Measurements from ENCODE around the gene KLLN.

The KLLN gene

DNA sequence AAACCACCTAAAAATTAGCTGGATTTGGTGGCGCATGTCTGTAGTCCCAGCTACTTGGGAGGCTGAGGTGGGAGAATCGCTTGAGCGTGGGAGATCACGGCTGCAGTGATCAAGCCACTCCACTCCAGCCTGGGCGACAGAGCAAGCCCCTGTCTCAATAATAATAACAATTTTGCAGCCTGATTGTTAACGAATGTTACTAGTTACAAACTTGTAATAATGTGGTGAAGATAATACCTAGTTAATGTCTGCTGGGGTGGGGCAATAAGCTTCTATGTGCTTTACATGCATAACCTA lies 44.1 kb downstream of the KLLN start:
- H3K27me3 ChIP-seq (ENCODE audit: insufficient read depth, low read length): no peaks in the 10 kb centered on the region
- no peaks in the 10 kb centered on the region for H3K36me3 ChIP-seq (ENCODE audit: insufficient read depth, low read length)
- H2AFZ ChIP-seq (ENCODE audit: low read depth, low read length): no peak overlapping the region
- H3K9me3 ChIP-seq (ENCODE audit: low read length): no peaks in the 10 kb centered on the region
- H3K4me3 ChIP-seq (ENCODE audit: low read length): no peak overlapping the region
- peaks cover 13% of the 10 kb centered on the region for H3K4me1 ChIP-seq (ENCODE audit: insufficient read depth, low read length)

DNA sequence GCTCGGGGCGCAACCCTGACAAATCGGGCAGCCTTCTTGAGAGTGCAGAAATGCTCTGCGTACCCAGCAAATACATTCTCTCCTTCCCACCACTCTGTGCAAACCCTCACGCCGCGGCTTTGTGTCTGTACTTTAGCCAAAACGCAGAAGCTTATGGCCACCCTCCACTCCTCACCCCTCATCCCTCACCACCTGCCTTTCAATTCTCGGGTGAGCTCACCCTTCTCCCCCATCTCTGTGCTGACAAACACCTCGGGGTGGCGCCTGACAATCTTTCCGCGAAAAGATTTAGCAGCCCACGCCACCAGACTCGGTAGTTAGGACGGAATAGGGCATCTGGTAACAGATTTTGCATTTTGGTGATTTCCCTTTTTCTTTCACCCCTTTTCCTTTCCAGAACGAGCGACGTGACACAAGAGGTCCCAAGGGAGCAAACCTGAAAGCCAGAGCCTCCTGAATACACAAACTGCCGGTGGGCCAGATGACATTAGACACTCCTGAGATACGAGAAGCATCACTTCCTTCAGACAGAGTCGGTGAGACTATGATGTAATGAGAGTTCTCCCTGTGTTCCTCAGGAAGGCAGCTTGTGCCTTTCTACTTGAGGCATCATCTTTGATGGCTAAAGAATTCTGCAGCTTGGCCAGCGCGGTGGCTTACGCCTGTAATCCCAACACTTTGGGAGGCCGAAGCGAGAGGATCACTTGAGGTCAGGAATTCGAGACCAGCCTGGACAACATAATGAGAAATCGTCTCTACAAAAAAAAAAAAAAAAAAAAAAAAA lies 44.6 kb downstream of the KLLN start:
- peak overlapping the region; percentile 82 for H3K4me3 ChIP-seq (ENCODE audit: low read length)
- peaks cover 13% of the 10 kb centered on the region for H3K4me1 ChIP-seq (ENCODE audit: insufficient read depth, low read length)
- H3K27me3 ChIP-seq (ENCODE audit: insufficient read depth, low read length): no peaks in the 10 kb centered on the region
- no peaks in the 10 kb centered on the region for H3K9me3 ChIP-seq (ENCODE audit: low read length)
- no peaks in the 10 kb centered on the region for H3K36me3 ChIP-seq (ENCODE audit: insufficient read depth, low read length)
- peak overlapping the region; percentile 87 for H2AFZ ChIP-seq (ENCODE audit: low read depth, low read length)

DNA sequence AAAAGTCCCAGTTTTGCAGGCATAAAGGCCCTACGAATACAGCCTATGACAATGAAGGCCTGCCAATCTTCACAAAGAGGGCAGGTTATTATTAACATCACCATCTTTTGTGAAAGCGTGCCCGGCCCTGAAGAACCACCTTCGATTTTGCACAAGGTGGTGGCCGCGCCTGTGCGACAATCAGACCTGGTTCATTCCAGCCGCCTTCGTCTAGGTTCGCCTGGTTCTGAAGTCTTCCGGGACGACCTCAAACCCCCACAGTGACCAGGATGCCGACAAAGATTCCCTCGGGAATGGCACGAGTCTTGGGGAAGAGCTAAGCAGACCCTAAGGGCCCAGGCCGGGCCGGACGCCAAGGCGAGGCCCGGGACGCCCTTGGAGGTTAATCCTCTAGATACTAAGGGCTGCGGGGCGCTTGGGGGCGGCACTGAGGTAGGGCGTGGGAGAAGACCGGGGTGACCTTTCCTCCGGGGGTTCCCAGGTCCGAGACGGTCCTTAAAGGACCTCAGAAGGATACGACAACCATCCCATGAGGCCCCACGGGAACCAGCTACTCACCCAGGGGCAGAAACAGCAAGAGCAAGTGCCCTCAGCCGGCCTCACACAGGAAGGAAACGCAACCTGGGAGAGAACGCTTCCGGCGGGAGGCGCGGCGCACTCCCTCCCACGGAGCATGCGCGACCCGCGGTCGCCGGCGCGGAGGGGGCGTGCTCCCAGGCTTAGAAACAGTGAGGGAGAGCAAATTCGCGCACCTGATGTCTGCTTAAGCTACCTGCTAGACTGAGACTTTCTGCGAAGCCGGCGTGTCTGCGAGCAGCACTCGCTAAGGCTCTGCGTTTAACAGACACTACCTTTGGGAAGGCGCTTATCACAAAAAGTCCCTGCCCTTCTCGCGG lies 45.5 kb downstream of the KLLN start, which contains the start of gene ATAD1:
TSS of gene ATAD1 (minus strand) at position 618 of the 896 bp plus-strand sequence. CDS start 3,627 bp downstream, outside the sequence.
- no peaks in the 10 kb centered on the region for H3K9me3 ChIP-seq (ENCODE audit: low read length)
- H2AFZ ChIP-seq (ENCODE audit: low read depth, low read length): peak within 1 kb of the TSS; percentile 87
- peaks cover 4% of the 10 kb centered on the region for H3K36me3 ChIP-seq (ENCODE audit: insufficient read depth, low read length)
- no peaks in the 10 kb centered on the region for H3K27me3 ChIP-seq (ENCODE audit: insufficient read depth, low read length)
- peaks cover 13% of the 10 kb centered on the region for H3K4me1 ChIP-seq (ENCODE audit: insufficient read depth, low read length)
- peak within 1 kb of the TSS; percentile 82 for H3K4me3 ChIP-seq (ENCODE audit: low read length)

DNA sequence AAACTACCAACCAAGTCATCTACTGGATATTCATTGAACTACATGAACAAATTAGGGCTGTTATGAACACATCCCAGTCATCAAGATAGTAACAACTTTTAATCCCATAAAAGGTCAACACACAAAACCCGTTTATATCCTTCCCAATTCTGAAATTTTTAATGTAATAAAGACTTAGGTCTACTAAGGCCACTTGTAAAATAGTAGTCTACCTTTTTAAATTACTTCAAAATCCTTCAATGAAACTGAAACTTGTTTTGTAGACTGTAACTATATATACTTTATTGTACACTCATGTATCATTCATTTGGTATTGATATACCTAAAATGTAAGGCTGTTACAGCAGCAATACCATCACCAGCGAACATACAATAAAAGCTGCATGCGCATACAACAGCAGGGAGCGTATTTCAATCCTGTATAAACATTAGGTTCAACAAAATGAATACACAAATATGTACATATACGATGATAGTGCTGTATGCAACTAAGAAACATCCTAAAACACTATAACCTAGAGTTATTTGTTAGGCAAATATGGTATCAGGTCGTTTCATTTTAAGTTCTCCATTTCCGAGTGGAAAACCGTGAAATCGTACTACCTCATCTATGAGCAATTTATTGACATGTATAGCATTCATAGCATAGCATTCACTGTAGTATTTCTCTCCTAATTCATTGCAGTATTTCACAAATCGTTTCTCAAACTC lies 46.3 kb downstream of the KLLN start:
- Histone ChIP-seq H3K9me3 (ENCODE audit: low read length) (peaks cover 3% of the 10 kb centered on the region), H2AFZ (ENCODE audit: low read depth, low read length) (no peak overlapping the region), H3K4me1 (ENCODE audit: insufficient read depth, low read length) (peaks cover 13% of the 10 kb centered on the region), H3K27me3 (ENCODE audit: insufficient read depth, low read length) (no peaks in the 10 kb centered on the region), H3K4me3 (ENCODE audit: low read length) (peak overlapping the region; percentile 82), H3K36me3 (ENCODE audit: insufficient read depth, low read length) (peaks cover 12% of the 10 kb centered on the region)

DNA sequence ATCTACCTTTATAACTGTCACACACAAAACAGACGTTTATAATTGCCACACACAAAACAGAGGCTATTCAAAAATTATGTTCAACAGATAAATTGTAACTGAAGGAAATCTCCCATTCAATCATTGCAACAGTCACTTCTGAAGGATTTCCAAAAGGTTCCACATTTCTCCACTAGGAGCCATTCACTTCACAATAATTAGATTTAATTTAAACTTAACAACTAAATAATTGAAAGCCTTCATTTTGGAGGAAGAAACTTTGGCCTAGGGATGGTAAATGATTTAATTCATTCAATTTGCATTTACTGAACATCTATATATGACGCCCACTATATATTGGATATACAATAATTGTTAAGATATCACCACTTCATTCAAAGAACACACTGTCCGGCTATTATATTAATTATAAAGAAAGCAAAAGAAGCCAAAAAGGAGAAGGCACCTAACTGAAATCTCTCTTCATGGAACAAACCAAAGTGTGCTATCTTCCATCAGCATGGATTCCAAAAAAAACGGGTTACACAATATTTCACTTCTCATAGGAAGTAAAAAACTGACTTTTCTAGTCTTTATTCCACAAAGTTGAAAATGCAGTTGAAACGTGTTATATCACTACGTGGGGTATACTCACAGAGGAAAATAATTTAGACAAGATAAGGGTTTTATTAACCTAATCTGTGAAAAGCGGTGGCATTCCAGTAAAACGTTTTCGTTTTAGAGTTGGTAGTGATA lies 47.0 kb downstream of the KLLN start:
- peaks cover 3% of the 10 kb centered on the region for H3K9me3 ChIP-seq (ENCODE audit: low read length)
- H2AFZ ChIP-seq (ENCODE audit: low read depth, low read length): no peak overlapping the region
- peak overlapping the region; percentile 82 for H3K4me3 ChIP-seq (ENCODE audit: low read length)
- H3K36me3 ChIP-seq (ENCODE audit: insufficient read depth, low read length): peaks cover 19% of the 10 kb centered on the region
- H3K4me1 ChIP-seq (ENCODE audit: insufficient read depth, low read length): peaks cover 13% of the 10 kb centered on the region
- no peaks in the 10 kb centered on the region for H3K27me3 ChIP-seq (ENCODE audit: insufficient read depth, low read length)
